HL-60/S4 treated with phorbol 12-myristate 13-acetate at 8.2 ng/mL for 4 days and 3 days (cell line): ENCODE measurements around the gene DEFB113.

Source experiments
- in situ Hi-C: fragments of 300-500 bp; cut with MboI; formaldehyde crosslinking; loops from 2 replicates; pipeline ENCODE4 v1.15.0; 2022; ENCODE audit warnings: low sequenced_read_pairs

Gene DEFB113

GRCh38 chr6:49937811-49938210 is 31.6 kb downstream of the DEFB113 start:
- in situ Hi-C loops, result no loop called here

GRCh38 chr6:49937017-49937416 is 32.4 kb downstream of the DEFB113 start:
- in situ Hi-C loops, result no loop called here

GRCh38 chr6:49935387-49935786 is 34.0 kb downstream of the DEFB113 start:
- in situ Hi-C loops, result no loop called here

DNA sequence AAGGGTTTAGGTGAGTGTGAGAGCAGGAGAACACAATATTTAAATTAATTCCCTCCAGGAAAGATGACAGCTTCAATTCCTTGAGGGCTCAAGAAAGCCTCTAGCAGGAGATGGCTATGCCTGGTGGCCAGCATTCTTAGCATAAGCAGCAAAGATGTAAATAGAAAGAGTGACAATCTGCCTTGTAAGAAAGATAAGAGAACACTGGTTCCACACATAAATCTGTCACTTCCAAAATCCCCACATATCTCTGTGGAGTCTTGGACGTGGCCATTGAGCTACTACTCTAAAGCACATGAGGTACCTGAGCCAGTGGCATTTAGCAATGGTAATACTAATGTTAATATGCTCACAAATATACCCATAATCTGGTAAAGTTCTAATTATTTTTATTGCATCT is 34.7 kb downstream of the DEFB113 start:
- in situ Hi-C loops, result no loop called here

DNA sequence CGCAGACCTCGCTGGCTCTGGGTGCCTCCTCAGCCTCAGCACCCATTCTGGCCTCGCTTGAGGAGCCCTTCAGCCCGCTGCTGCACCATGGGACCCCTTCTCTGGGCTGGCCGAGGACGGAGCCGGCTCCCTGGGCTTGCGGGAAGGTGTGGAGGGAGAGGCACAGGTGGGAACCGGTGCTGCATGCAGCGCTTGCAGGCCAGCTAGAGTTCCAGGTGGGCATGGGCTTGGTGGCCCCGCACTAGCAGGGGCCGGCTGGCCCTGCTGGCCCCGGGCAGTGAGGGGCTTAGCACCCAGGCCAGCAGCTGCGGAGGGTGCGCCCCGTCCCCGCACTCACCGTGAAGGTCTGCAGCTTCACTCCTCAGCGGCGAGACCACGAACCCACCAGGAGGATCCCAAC is 35.9 kb downstream of the DEFB113 start:
- in situ Hi-C loops, result no loop called here

DNA sequence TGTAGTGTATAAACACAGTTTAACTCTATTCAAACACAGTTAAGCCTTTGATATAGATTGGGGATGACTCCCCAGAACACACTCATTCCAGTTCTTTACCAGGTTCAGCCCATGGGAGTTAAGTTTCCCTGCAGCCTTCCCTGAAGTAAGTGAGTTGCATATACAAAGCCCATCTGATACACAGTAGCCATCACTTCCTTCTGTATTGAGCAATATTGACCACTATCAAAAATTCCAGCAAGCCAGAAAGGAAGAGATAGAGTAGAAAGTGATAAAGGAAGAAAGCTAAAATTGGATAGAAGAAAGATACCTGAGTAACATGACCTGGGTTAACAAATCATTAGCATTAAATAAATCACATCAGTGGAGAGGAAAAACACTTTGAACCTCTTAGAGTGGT is 40.1 kb downstream of the DEFB113 start:
- in situ Hi-C loops, result no loop called here

DNA sequence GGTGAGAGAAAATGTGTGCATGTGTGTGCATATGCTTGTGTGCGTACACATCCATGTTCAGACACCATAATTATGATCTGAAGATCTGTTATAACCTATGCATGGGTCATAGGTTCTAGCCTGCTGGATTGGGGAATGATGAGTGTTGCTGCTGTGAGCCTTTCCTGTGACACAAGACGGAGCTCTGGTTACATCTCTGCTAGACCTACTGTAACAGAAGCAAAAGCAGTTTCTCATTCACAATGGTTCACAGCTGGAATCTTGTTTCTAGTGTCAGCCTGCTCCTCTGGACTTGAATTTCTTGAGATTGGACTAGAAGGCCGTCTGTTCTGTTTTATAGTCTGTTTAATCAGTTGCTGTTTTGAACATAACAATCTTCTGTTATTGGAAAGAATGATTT is 45.6 kb downstream of the DEFB113 start:
- in situ Hi-C loops, result no loop called here

DNA sequence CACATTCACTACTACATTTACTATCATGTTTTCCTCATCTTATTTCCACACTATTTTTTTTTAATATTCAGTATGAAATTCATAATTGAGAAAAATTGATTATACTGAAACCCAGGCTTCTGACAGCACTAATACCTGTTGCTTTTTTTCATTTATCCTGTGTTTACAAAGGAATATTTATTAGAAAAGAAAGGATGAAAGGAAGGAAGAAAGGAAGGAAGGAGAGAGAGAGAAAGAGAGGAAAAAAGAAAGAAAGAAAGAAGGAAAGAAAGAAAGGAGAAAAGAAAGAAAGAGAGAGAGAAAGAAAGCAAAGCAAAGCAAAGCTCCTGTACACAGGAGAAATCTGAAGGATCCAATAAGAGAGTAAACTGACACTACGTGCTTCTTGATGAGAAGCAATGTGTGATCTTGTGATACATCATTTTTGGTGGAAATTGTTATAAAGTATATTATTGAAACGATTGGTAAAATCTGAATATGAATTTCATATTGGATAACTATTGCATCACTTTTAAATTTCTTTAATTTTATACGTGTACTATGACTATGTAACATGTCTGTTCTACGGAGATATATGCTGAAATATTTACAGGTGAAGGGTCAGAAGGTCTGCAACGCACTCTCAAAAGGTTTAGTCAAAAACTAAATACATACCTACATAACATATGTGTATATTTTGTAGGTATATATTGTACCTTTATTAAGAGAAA is 49.3 kb downstream of the DEFB113 start:
- in situ Hi-C loops, result no loop called here

DNA sequence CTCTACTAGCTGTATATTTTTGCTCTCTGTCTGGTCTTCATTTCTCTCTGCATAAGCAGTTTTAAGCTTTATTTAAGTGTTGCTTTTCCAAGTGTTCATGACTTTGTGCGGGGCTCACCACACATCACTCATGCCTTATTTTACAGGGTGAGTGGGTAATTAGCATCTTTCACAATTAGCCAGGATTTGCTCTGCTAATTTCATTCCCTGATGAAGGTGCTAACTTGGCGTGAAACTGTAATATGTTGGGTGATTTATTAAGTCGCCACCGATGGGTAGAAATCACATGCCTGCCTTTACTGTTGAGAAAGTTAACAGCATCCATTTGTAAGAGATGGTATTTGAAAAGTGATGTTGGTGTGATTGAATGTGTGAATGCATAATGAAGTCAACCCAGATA is 50.2 kb downstream of the DEFB113 start:
- in situ Hi-C loops, result no loop called here

GRCh38 chr6:49918787-49919186 is 50.6 kb downstream of the DEFB113 start:
- in situ Hi-C loops, result no loop called here
